Effector memory CD8-positive, alpha-beta T cell (primary cell): ENCODE results near the gene PAK6.

Experiments used
- ATAC-seq: fragments of 150-1000 bp; cut with Tn5 transposase; replicated peaks from 2 replicates; pipeline ENCODE4 v1.10.0; 2021; ENCODE audit warnings: mild to moderate bottlenecking, moderate library complexity
- DNase-seq, 3 experiments: peaks; one replicate each; pipeline ENCODE4 v3.0.0; 2021
- H3K27ac Mint-ChIP-seq, 2 donors: one replicate each; pipeline ENCODE4 v1.8.0; 2022; ENCODE audit warnings: mild to moderate bottlenecking in 2 of 2, mixed read lengths in 2 of 2, moderate library complexity in 2 of 2
- H3K27me3 Mint-ChIP-seq, 2 donors: one replicate each; pipeline ENCODE4 v1.8.0; 2022; ENCODE audit warnings: mixed read lengths in 2 of 2
- H3K36me3 Mint-ChIP-seq: one replicate; pipeline ENCODE4 v1.8.0; 2022; ENCODE audit warnings: mild to moderate bottlenecking, moderate library complexity, mixed read lengths; ENCODE audit not compliant: insufficient read depth
- H3K4me1 Mint-ChIP-seq, 2 donors: one replicate each; pipeline ENCODE4 v1.8.0; 2022; ENCODE audit warnings: low read depth in 2 of 2, mixed read lengths in 2 of 2
- H3K4me3 Mint-ChIP-seq, 2 donors: one replicate each; pipeline ENCODE4 v1.8.0; 2022; ENCODE audit warnings: mild to moderate bottlenecking in 2 of 2, mixed read lengths in 2 of 2, moderate library complexity in 2 of 2
- H3K9me3 Mint-ChIP-seq, 2 donors: one replicate each; pipeline ENCODE4 v1.8.0; 2022; ENCODE audit warnings: mixed read lengths in 2 of 2

The PAK6 gene

GRCh38 chr15:40290545-40290917, 51.7 kb downstream of the PAK6 start:
- Mint-ChIP-seq H3K36me3 (peaks cover 8% of the 10 kb centered on the region), H3K9me3 (no peaks in the 10 kb centered on the region), H3K4me1 (peaks cover 0 to 6% of the 10 kb centered on the region in 2 donors), H3K27ac (peak overlapping the region in 1 of 2 donors; percentile 51), H3K4me3 (no peak overlapping the region), H3K27me3 (no peaks in the 10 kb centered on the region)
- DNase-seq (no peak), ATAC-seq (no peak)

- H3K27me3 Mint-ChIP-seq: no peaks in the 10 kb centered on the region
- H3K36me3 Mint-ChIP-seq: peaks cover 8% of the 10 kb centered on the region
- no peak overlapping the region for H3K27ac Mint-ChIP-seq
- ATAC-seq: no peak
- H3K4me3 Mint-ChIP-seq: no peak overlapping the region
- H3K4me1 Mint-ChIP-seq: peaks cover 0 to 4% of the 10 kb centered on the region in 2 donors
- no peaks in the 10 kb centered on the region for H3K9me3 Mint-ChIP-seq
- DNase-seq: no peak
Observed at GRCh38 chr15:40290918-40291574, 52.2 kb downstream of the PAK6 start.

DNA sequence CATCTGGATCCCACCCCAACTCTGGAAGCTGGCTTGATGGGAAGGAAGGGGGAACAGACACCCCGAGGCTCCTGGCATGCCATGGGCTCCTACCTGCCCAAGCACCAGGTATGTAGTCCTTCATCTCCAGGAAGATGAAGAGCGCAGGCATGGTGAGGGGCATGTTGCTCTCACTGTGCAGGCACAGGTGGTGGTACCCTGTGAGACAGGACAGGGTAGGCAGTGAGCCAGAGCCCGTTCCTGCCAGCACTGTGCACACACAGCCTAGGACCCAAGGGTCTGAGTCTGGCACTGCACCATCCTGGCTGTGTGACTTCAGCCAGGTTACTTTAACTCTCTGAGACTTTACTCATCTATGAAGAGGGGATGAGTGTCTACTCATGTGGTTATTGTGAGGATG, 53.4 kb downstream of the PAK6 start:
- H3K27me3 Mint-ChIP-seq: no peaks in the 10 kb centered on the region
- ATAC-seq (no peak), DNase-seq (no peak)
- H3K4me3 Mint-ChIP-seq: no peak overlapping the region
- no peaks in the 10 kb centered on the region for H3K9me3 Mint-ChIP-seq
- peaks cover 4 to 8% of the 10 kb centered on the region in 2 donors for H3K4me1 Mint-ChIP-seq
- H3K27ac Mint-ChIP-seq: no peak overlapping the region
- peaks cover 8% of the 10 kb centered on the region for H3K36me3 Mint-ChIP-seq

GRCh38 chr15:40293006-40293405, 54.1 kb downstream of the PAK6 start:
- Mint-ChIP-seq H3K27ac (peak overlapping the region in 1 of 2 donors; percentile 66), H3K4me3 (no peak overlapping the region), H3K36me3 (peaks cover 10% of the 10 kb centered on the region), H3K9me3 (no peaks in the 10 kb centered on the region), H3K27me3 (no peaks in the 10 kb centered on the region), H3K4me1 (peaks cover 4 to 8% of the 10 kb centered on the region in 2 donors)
- DNase-seq (no peak), ATAC-seq (no peak)

DNA sequence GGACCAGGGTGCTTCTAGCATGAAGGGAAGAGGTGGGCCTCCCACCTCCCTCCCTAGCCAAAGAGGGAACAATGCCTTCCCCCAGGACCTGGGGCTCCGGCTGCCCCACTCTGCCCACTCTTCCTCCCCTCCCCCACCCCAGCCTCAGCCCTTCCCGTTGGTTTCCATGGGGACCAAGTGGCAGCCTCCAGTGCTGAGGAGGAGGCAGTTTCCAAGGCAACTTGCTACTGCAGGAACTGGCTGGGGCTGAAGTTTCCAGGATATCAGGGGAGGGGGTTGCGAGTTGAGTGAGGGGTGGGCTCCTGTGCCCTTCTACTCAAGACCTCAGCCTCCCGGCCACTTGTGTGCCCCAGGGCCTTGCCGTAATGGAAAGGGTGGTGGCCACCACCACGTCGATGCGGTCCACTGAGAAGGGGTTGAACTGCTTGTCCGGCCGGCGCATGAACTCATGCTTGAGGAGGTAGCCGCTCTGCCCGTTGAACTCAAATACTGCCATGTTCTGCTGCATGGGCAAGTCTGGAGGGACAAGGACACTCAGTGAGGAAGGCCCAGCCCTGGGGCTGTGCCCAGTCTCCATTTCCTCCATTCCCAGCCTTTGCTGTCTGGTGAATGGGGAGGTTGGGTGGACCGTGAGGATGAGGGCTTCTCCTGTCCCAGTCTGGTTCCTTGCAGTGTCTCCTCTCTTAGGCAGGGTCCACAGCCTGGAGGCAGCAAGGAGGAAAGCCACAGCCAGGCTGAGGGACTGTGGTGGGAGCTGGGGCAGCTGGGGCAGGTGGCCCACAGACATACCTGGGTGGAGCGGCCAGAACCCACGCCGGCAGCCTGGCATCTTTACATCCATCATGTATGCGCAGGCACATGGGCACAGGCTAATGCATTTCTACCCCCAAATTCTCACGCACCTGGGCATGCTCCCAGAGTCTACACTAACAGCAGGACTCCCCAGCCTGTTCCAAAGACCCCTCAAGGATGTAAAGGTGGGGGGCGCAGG, 55.3 kb downstream of the PAK6 start:
- H3K36me3 Mint-ChIP-seq: peaks cover 9% of the 10 kb centered on the region

GRCh38 chr15:40295297-40295696, 56.4 kb downstream of the PAK6 start:
- no peak for DNase-seq
- Mint-ChIP-seq H3K9me3 (no peaks in the 10 kb centered on the region), H3K36me3 (peaks cover 20% of the 10 kb centered on the region), H3K4me1 (peaks cover 4 to 8% of the 10 kb centered on the region in 2 donors), H3K4me3 (no peak overlapping the region), H3K27me3 (no peaks in the 10 kb centered on the region), H3K27ac (peak overlapping the region; percentile 49 to 74)
- ATAC-seq: no peak

More for the DNA sequence above, 55.3 kb downstream of the PAK6 start:
- ATAC-seq: no peak
- Mint-ChIP-seq H3K4me1 (peaks cover 4 to 8% of the 10 kb centered on the region in 2 donors), H3K27ac (peak overlapping the region in 1 of 2 donors; percentile 66), H3K27me3 (no peaks in the 10 kb centered on the region), H3K9me3 (no peaks in the 10 kb centered on the region), H3K4me3 (no peak overlapping the region)
- DNase-seq: no peak

DNA sequence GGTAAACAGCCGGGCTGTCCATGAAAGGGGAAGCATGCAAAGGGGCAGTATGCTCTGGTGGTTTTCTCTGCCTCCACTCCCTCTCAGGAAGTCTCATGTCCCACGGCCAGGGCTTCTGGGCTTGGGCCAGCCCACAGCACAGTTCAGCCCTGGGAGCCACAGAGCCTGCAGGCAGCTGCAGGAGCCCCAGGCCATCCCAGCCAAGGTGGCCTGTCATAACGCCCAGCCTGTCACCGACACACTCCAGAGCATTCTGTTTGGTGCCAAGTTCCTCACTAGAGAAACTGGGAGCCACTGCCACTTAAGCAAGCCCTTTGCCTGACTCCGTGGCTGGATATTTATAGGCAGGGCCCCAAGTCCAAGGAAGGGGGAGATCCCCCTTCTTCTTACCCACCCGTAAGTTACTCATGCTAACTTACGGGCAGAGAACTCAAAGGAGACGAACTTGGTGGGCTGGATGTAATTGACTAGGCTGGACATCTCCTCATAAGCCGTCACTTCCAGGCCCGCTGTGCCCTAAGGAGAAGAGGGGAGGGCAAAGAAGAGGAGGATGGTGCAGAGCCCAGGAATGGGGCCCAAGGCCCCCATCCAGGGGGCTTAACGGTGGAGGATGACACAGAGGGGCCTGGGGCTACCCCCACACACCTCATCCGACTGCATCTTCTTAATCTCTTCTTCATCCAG, 57.2 kb downstream of the PAK6 start:
- H3K9me3 Mint-ChIP-seq: no peaks in the 10 kb centered on the region
- peaks cover 7 to 8% of the 10 kb centered on the region in 2 donors for H3K4me1 Mint-ChIP-seq
- H3K36me3 Mint-ChIP-seq: peaks cover 22% of the 10 kb centered on the region
- no peak overlapping the region for H3K4me3 Mint-ChIP-seq
- no peaks in the 10 kb centered on the region for H3K27me3 Mint-ChIP-seq
- ATAC-seq (no peak), DNase-seq (no peak)
- peak overlapping the region; percentile 44 to 49 for H3K27ac Mint-ChIP-seq

GRCh38 chr15:40296561-40297230, 57.8 kb downstream of the PAK6 start:
- DNase-seq (no peak), ATAC-seq (no peak)
- H3K4me1 Mint-ChIP-seq: peaks cover 7 to 8% of the 10 kb centered on the region in 2 donors
- no peaks in the 10 kb centered on the region for H3K27me3 Mint-ChIP-seq
- H3K27ac Mint-ChIP-seq: peak overlapping the region; percentile 44 to 68
- peaks cover 27% of the 10 kb centered on the region for H3K36me3 Mint-ChIP-seq
- no peaks in the 10 kb centered on the region for H3K9me3 Mint-ChIP-seq
- H3K4me3 Mint-ChIP-seq: no peak overlapping the region

GRCh38 chr15:40297356-40297755, 58.5 kb downstream of the PAK6 start:
- Mint-ChIP-seq H3K27ac (peak overlapping the region in 1 of 2 donors; percentile 68), H3K36me3 (peaks cover 33% of the 10 kb centered on the region), H3K4me1 (peaks cover 7 to 8% of the 10 kb centered on the region in 2 donors), H3K27me3 (no peaks in the 10 kb centered on the region), H3K4me3 (no peak overlapping the region), H3K9me3 (no peaks in the 10 kb centered on the region)
- no peak for ATAC-seq
- no peak for DNase-seq

GRCh38 chr15:40298216-40298935, 59.5 kb downstream of the PAK6 start:
- H3K36me3 Mint-ChIP-seq: peaks cover 33% of the 10 kb centered on the region
- ATAC-seq: no peak

GRCh38 chr15:40300367-40300766, 61.5 kb downstream of the PAK6 start:
- ATAC-seq (no peak), DNase-seq (no peak)
- H3K9me3 Mint-ChIP-seq: no peaks in the 10 kb centered on the region
- no peak overlapping the region for H3K27ac Mint-ChIP-seq
- no peak overlapping the region for H3K4me3 Mint-ChIP-seq
- peaks cover 41% of the 10 kb centered on the region for H3K36me3 Mint-ChIP-seq
- no peaks in the 10 kb centered on the region for H3K27me3 Mint-ChIP-seq
- H3K4me1 Mint-ChIP-seq: peaks cover 21 to 30% of the 10 kb centered on the region in 2 donors

More at GRCh38 chr15:40298216-40298935, 59.5 kb downstream of the PAK6 start:
- H3K4me3 Mint-ChIP-seq: no peak overlapping the region
- H3K27me3 Mint-ChIP-seq: no peaks in the 10 kb centered on the region
- H3K4me1 Mint-ChIP-seq: peaks cover 7 to 10% of the 10 kb centered on the region in 2 donors
- H3K9me3 Mint-ChIP-seq: no peaks in the 10 kb centered on the region
- DNase-seq: no peak
- no peak overlapping the region for H3K27ac Mint-ChIP-seq

GRCh38 chr15:40300771-40301170, 61.9 kb downstream of the PAK6 start:
- peaks cover 21 to 30% of the 10 kb centered on the region in 2 donors for H3K4me1 Mint-ChIP-seq
- no peak overlapping the region for H3K27ac Mint-ChIP-seq
- no peak overlapping the region for H3K4me3 Mint-ChIP-seq
- DNase-seq: no peak
- no peak for ATAC-seq
- H3K36me3 Mint-ChIP-seq: peaks cover 41% of the 10 kb centered on the region
- no peaks in the 10 kb centered on the region for H3K9me3 Mint-ChIP-seq
- H3K27me3 Mint-ChIP-seq: no peaks in the 10 kb centered on the region
